GM18909 (cell line): Measurements from ENCODE around the gene KBTBD13.
"Not testable (repeated sequence)": the region's sequence is repeated elsewhere in the genome, so short reads cannot be mapped to it uniquely, and the experiment has no call there.

Experiments
- ATAC-seq: cut with Tn5 transposase; IDR thresholded peaks from one replicate; pipeline ENCODE4 v1.9.1; 2021; ENCODE audit warnings: mild to moderate bottlenecking; ENCODE audit not compliant: unreplicated experiment, poor library complexity

Gene KBTBD13

DNA sequence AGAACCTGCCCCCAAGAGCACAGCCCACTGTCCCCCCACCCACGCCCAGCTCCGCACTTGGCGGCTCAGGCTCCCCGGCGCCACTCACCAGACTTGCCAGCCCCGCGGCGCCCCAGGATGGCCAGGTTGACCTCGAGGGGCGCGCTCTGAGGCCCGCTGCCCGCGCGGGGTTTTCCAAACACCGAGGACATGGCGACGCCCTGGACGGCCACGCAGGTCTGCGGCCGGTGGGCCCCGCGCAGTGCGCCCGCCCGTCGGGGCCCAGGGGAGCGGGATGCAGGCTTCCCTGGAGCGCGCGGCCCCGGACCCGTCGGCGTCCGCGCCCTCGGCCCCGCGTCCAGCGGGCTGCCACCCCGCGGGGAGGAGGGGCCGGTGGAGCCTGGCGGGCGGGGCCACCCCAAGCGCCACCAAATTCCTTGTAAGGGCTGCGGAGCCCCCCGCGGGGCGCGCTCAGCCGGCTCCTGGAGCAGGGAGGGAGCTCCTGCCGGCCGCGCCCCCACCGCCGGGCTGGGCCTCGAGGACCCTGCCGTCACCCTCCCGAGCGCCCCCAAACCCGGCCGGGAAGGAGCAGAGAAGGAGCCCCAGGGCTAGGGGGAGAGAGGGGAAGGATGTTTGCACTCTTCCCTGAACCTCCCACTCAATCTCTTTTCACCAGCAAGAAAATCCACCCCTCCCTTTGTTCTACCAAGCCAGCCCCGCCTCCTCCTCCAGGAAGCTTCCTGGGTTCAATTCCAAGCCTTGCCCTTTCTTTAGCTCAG, 8.7 kb upstream of the KBTBD13 start, which contains the start of gene RASL12:
Gene RASL12, minus strand, starts transcription at position 347 of the 758 bp plus-strand sequence. Its CDS starts 156 bp downstream, at position 191.
- ATAC-seq: no peak

DNA sequence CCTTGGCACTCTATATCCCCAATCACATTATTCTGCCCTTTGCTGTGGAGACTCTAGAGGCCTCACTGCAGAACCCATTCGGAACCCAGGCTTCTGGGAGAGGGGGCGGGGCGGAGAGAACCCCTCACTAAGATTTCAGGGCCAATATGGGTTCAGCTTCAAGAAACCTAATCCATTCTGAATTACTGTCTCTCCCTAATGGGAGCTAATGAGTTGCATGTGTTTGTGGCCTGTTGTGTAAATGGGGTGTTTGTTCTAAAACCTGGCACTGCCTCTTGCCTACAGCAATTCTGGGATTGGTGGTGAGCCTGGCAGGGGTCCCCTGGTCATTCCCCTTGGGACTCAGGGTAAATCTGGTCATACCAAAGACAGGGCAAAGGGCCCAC, 8.2 kb upstream of the KBTBD13 start:
- ATAC-seq: no peak

DNA sequence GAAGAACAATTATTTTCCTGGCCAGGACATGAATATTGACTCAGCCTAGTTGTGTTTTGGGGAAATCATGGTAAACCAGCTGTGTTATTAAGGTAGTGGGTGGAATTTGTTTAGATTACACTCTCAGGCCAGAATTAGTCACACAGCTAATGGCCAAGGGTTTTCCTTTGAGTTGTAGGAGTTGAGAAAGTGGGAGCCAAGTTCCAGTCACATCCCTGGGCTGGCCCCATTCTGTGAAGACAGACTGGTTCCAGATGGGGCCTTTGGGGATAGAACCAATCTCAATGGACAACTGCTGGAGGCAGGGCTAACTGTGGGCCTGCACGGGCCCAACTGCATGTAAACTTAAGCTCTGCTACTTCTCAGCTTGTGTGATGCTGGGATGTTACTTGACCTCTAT, 7.4 kb upstream of the KBTBD13 start:
- ATAC-seq: no peak

DNA sequence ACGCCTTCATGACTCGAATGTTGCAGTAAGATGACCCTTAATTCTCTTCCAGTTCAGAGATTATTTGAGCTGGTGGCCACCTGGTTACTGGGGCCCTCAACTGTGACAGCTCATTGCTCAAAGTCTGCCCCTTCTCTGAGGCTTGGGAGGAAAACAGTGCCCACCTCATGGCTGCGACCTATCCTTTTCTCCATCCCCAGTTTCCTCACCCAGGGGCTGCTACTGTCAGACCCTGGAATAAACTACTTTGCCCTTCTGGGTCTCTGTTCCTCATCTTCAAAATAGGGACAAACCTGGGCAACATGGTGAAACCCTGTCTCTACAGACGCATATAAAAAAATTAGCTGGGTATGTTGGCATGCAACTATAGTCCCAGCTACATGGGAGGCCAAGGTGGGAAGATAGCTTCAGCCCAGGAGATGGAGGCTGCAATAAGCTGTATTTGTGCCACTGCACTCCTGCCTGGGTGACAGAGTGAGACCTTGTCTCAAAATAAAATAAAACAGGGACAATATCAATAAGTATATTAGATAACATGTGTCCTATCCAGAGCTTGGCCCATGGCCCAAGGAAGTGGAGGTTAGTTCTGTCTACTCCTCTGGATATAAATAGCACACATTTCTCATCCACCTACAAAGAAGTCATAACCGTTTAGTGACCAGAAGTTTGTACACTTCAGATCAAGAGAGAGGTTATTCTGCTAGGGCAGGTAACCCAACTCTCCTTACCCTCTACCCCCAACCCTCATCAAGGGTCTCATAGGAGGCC, 6.6 kb upstream of the KBTBD13 start:
- ATAC-seq: no peak

DNA sequence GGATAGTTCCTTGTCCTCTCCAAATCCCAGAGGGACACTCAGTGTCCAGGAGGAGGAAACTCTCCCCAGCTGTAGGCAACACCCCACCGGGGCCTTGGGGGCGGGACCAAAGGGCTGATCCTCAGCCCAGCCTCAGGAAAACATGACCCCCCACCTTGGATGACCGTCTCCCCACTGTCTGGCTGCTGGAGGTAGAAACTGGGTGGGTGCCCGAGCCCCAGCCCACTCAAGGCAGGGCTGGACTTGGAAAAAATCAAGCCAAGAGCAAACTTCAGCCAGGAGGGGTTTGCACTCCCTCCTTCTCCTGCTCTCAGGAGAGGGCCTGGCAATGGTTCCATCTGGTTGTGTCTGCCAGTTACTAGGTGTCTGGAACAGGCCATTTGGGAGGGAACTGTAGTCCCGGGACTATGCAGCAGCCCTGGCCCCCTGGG, 5.2 kb upstream of the KBTBD13 start:
- ATAC-seq: no peak

DNA sequence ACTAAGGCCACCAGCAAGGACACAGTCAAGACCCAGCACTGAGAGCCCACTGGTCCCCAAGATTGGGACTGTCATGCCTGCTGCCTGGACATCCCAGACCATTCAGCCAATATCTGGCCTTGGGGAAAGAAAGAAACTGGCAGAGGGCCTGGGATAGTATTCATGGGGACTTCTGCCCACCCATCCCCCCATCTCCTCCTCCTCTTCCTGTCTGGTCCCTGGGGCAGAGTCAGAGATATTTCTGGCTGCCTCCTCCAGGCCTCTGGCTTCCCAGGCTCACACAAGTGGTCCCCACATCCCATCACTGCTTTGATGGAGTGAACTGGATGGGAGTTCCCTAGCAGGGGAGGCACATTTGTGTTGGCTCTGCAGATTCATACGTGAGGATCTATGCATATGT, 4.5 kb upstream of the KBTBD13 start:
- ATAC-seq: no peak

DNA sequence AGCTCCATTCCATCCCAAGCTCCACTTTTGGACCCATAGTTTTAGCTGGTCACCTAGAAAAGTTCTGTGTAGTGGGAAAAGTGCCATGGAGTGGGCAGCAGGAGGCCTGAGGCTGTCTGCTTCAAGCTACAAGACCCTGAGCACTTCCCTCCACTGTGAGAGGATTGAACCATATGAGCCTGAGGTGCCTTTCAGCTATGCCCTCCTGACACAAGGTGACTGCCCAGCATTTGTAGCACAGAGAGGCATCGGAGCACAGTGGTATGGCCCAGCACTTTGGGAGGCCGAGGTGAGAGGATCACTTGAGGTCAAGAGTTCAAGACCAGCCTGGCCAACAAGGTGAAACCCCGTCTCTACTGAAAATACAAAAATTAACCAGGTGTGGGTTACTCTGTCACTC, 3.9 kb upstream of the KBTBD13 start:
- ATAC-seq: no peak

DNA sequence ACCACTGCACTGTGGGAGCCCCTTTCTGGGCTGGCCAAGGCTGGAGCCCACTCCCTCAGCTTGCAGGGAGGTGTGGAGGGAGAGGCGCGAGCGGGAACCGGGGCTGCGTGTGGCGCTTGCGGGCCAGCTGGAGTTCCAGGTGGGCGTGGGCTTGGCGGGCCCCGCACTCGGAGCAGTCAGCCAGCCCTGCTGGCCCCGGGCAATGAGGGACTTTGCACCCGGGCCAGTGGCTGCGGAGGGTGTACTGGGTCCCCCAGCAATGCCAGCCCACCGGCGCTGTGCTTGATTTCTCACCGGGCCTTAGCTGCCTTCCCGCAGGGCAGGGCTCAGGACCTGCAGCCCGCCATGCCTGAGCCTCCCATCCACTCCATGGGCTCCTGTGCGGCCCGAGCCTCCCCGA, 1.6 kb upstream of the KBTBD13 start:
- ATAC-seq: not testable (repeated sequence)

DNA sequence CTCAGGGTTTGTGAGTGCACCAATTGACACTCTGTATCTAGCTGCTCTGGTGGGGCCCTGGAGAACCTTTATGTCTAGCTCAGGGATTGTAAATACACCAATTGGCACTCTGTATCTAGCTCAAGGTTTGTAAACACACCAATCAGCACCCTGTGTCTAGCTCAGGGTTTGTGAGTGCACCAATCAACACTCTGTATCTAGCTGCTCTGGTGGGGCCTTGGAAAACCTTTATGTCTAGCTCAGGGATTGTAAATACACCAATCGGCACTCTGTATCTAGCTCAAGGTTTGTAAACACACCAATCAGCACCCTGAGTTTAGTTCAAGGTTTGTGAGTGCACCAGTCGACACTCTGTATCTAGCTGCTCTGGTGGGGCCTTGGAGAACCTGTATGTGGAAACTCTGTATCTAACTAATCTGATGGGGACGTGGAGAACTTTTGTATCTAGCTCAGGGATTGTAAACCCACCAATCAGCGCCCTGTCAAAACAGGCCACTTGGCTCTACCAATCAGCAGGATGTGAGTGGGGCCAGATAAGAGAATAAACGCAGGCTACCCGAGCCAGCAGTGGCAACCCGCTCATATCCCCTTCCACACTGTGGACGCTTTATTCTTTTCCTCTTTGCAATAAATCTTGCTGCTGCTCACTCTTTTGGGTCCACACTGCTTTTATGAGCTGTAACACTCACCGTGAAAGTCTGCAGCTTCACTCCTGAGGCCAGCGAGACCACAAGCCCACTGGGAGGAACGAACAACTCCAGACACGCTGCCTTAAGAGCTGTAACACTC, 745 bp upstream of the KBTBD13 start:
- not testable (repeated sequence) for ATAC-seq

DNA sequence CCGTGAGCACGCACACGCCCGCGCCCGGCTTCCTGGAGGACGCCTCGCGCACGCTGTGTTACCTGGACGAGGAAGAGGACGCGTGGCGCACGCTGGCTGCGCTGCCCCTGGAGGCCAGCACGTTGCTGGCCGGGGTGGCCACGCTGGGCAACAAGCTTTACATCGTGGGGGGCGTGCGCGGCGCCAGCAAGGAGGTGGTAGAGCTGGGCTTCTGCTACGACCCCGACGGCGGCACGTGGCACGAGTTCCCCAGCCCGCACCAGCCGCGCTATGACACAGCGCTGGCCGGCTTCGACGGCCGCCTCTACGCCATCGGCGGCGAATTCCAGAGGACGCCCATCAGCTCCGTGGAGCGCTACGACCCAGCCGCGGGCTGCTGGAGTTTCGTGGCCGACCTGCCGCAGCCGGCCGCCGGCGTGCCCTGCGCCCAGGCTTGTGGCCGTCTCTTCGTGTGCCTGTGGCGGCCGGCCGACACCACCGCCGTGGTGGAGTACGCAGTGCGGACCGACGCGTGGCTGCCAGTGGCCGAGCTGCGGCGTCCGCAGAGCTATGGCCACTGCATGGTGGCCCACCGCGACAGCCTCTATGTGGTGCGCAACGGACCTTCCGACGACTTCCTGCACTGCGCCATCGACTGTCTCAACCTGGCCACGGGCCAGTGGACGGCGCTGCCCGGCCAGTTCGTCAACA, 890 bp downstream of the KBTBD13 start:
- no peak for ATAC-seq

DNA sequence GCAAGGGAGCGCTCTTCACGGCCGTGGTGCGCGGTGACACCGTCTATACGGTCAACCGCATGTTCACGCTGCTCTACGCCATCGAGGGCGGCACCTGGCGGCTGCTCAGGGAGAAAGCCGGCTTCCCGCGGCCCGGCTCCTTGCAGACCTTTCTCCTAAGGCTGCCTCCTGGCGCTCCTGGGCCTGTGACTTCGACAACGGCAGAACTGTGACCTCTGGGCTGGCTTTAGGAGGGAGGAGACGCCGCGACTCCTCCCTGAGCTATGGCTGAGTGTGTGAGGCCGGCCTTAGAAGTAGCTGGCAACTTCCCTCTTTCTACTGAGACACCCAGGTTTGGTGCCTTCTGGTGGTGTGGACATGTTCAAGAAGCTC, 1.4 kb downstream of the KBTBD13 start:
- ATAC-seq: no peak

DNA sequence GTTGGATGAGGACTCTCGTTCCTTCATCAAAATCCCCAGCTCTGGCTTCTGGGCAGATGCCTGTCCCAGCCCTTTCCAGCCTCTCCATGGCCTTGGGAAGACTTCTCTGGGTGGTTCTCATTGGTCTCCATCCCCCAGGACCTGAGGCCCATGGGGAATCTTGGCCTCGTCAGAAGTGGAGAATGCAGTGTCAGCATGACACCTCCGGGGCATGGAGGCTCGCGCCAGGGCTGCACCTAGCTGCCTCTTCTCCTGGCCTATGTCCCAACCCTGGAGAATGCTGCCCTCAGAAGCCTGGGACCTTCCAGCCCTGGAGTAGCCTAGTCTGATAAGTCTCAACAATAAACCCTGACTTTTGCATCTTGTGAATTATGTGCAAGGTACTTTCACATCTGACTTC, 3.0 kb downstream of the KBTBD13 start:
- no peak for ATAC-seq

DNA sequence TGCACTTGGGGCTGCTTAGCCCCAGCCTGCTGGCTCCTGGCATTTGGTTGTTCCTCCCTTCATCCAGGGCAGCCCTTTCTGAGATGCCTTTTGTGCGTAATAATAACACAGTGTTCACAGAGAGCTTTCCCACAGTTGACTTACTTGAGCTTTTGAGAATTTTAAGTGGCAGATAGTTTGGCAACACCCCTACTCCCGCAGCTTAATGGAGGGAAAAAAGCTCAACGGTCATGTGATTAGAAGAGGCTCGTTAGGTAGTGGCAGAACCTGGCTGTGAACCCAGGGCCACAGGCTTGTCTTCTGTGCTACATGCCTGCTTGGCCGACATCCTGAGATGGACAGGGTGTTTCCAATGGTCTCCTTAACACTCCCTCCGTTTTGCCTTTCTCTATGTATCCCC, 4.7 kb downstream of the KBTBD13 start:
- ATAC-seq: no peak

DNA sequence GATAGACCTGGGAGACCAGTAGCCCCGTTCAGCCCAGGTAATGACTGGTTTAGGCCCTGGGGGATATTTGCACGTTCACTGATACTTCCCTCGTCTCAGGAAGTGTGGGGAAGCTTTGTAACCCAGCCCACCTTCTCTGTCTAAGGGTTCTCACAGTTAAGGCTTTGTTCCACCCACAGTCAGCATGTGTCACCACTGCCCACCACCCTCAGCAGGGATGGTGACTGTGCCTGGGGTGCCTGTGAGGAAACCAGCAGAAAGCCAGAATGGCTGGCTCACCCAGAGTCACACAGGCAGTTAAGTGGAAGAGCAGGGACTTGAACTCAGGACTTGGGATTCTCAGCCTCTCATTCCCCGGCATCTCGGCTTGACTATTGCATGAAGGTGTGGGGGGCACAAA, 5.2 kb downstream of the KBTBD13 start:
- no peak for ATAC-seq

DNA sequence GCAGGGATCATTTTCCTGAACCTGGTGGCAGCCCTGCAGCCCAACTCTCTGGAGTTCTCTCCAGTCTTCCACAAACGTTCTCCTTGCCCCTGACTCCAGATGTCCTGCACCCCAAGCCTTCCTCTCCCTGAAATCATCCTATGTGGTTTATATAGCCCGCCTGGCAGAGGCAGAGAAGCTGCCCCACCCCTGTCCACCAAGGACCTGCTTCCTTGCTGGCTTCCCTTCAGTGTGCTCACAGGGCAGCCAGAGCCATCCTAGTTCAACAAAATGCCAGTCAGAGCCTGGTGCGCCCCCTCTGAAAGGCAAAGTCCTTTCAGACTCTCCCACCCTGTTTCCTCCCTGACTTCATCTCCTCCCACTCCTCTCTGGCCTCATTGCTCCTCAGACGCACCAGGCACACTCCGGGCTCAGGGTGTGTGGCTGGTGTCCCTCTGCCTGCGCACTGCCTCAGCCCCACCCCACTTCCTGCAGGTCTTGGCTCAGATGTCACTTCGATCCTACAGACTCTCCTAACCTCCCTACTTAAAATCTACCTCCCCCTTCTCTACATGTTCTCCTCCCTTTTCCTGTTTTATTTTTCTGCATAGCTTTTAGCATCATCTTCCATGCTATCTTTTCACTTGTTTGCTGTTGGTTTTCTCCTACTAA, 5.9 kb downstream of the KBTBD13 start:
- no peak for ATAC-seq

DNA sequence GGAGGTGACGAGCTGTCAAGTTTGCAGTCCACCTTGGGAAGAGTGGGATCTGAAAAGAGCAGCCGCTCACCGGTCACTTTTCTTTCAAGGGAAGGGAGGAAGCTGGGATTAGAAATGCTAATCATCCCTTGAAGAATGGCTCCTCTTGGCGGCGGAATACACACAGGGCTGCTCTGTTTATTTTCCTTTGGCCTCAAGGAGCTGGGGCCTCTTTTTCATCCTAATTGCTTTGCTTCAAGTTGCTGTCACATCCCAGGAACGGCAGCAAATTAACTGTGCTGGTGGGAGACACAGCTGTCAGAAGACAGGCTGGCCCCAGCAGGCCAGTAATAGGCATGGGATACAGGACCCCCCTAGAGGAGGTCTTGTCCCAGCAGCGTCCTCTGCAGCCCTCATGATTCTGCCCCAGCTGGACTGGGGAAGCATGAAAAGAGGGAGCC, 6.7 kb downstream of the KBTBD13 start:
- no peak for ATAC-seq

DNA sequence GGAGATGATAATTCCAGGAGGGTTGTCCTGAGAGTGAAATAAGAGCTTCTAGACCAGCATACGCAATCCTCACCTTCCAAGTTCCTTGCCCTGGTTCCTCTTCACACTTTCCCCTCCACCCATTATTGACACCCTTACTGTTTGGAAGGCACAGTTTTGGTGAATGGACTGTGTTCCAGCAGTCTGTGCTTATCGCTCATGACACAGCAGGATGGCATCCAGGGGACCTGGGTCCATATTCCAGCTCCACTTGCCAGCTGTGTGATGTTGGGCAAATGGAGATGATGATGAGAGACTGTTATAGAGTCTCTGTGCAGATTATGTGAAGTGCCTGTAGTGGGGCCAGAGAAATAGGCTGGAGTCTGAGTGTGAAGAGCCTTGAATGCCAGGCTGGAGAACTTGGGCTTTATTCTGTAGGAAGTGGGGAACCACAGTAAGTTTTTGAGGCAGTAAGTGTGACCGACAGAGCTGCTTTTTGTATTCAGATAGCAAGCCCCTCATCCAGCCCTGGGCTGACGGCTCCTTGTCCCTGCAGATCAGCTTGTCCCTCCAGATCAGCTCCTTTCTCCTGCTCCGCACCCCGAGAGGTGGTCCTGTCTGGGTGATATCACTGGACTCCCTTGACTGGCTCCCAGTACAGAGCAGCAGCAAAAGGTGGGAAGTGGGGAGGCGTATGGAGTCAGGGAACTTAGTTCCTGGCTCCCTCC, 8.1 kb downstream of the KBTBD13 start:
- ATAC-seq: no peak

DNA sequence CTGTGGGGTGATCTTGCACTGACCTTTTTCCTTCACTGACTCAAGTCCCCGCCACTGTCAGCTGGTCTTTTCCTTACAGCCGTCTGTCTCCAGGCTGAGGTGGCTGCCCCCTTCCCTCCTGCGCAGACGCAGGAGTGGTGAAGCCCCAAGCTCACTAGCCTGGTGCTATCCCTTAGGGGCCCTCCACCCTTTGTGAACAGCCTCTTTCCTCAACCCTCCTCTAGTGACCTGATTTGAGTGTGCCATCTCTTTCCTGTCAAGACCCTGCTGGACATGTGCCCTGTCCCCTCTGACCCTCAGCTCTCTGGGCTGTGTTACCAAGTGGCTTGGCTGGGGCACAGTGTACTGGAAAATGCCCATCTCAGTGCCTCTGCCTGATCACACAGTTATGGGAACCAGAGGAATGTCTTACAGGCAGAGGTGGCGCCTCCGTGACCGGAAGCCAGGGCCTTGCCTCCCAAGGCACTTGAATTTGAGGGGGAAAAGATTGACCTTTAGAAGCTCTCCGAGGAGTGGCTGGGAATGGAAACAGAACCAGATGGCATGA, 8.7 kb downstream of the KBTBD13 start:
- no peak for ATAC-seq
